HG03097 (cell line): Measurements from ENCODE around the gene TEX264.

Experiments
- ATAC-seq: cut with Tn5 transposase; IDR thresholded peaks from one replicate; pipeline ENCODE4 v1.9.1; 2021; ENCODE audit not compliant: unreplicated experiment, low FRiP score

TEX264 gene

GRCh38 chr3:51712511-51712931 is 41.5 kb downstream of the TEX264 start:
- no peak for ATAC-seq

- ATAC-seq = no peak
These were observed 41.9 kb downstream of the TEX264 start for GRCh38 chr3:51712963-51713362.

GRCh38 chr3:51715231-51715976 is 44.4 kb downstream of the TEX264 start:
- no peak for ATAC-seq

GRCh38 chr3:51715977-51716294 is 44.9 kb downstream of the TEX264 start:
- ATAC-seq = no peak

GRCh38 chr3:51716805-51717204 is 45.8 kb downstream of the TEX264 start:
- no peak for ATAC-seq

- ATAC-seq = no peak
These were observed 46.4 kb downstream of the TEX264 start for GRCh38 chr3:51717446-51717845.

GRCh38 chr3:51717947-51718346 is 46.9 kb downstream of the TEX264 start:
- ATAC-seq = no peak

GRCh38 chr3:51718547-51719409 is 47.7 kb downstream of the TEX264 start:
- no peak for ATAC-seq

GRCh38 chr3:51719410-51720025 is 48.5 kb downstream of the TEX264 start:
- ATAC-seq = no peak

GRCh38 chr3:51720292-51721061 is 49.4 kb downstream of the TEX264 start:
- ATAC-seq = no peak

GRCh38 chr3:51721062-51721745 is 50.2 kb downstream of the TEX264 start:
- no peak for ATAC-seq

- no peak for ATAC-seq
These were observed 51.3 kb downstream of the TEX264 start for GRCh38 chr3:51722362-51722761.

GRCh38 chr3:51727500-51727899 is 56.4 kb downstream of the TEX264 start:
- no peak for ATAC-seq

- no peak for ATAC-seq
These were observed 58.1 kb downstream of the TEX264 start for GRCh38 chr3:51729042-51729633.

- no peak for ATAC-seq
These were observed 63.0 kb downstream of the TEX264 start for GRCh38 chr3:51733859-51734571.

- no peak for ATAC-seq
These were observed 63.5 kb downstream of the TEX264 start for GRCh38 chr3:51734572-51734907.

- no peak for ATAC-seq
These were observed 64.0 kb downstream of the TEX264 start for GRCh38 chr3:51735039-51735438.

- no peak for ATAC-seq
These were observed 64.9 kb downstream of the TEX264 start for GRCh38 chr3:51735950-51736349.

GRCh38 chr3:51739110-51739509 is 68.1 kb downstream of the TEX264 start:
- no peak for ATAC-seq
